ENCODE results near the gene STAT2.
"Not testable (repeated sequence)": the region's sequence is repeated elsewhere in the genome, so short reads cannot be mapped to it uniquely, and the experiment has no call there.

The STAT2 gene

GRCh38 chr12:56338308-56339157 lies 21.4 kb downstream of the STAT2 start, which contains the start of gene IL23A:
Gene IL23A (plus strand): TSS chr12:56338884. CDS start chr12:56339045, 161 bp downstream.
- 0 out of 2 replicates have a peak within 1 kb of the TSS, but pooled peaks have one; percentile 11 for H3K9ac ChIP-seq (ENCODE audit: low read length)
- peak within 1 kb of the TSS; percentile 21; the same call in 1 of the 2 replicates for H3K4me3 ChIP-seq (ENCODE audit: low read length)
- no peaks in the 10 kb centered on the region for H3K9me3 ChIP-seq (ENCODE audit: insufficient read depth, low read length)
- no peaks in the 10 kb centered on the region for H3K27me3 ChIP-seq (ENCODE audit: low read depth, low read length)
- peak within 1 kb of the TSS; percentile 51 for H3K4me2 ChIP-seq (ENCODE audit: low read length)
- no peaks in the 10 kb centered on the region for H4K20me1 ChIP-seq (ENCODE audit: insufficient read depth, low read length)
- peak within 1 kb of the TSS; percentile 74 for H2AFZ ChIP-seq (ENCODE audit: low read depth, low read length)
- peak within 1 kb of the TSS; percentile 34; the same call in 1 of the 2 replicates for H3K27ac ChIP-seq (ENCODE audit: low read length)
- peaks cover 4% of the 10 kb centered on the region; the same call in 1 of the 2 replicates for H3K79me2 ChIP-seq (ENCODE audit: low read length)
- H3K4me1 ChIP-seq (ENCODE audit: low read length), result peaks cover 38% of the 10 kb centered on the region
- TF ChIP-seq CTCF (IDR thresholded peaks at IDR 0.05; ENCODE audit: low read depth, low read length), result no peak
- TF ChIP-seq EZH2phosphoT487 (IDR thresholded peaks at IDR 0.05; ENCODE audit: low read depth), result no peak
- H3K36me3 ChIP-seq (replicated peaks; ENCODE audit: low read depth, low read length), result peaks cover 3% of the 10 kb centered on the region

GRCh38 chr12:56337753-56338251 lies 22.1 kb downstream of the STAT2 start:
- Histone ChIP-seq H4K20me1 (ENCODE audit: insufficient read depth, low read length) (no peaks in the 10 kb centered on the region), H3K4me1 (ENCODE audit: low read length) (peaks cover 41% of the 10 kb centered on the region), H3K4me2 (ENCODE audit: low read length) (peak overlapping the region; percentile 51), H3K27me3 (ENCODE audit: low read depth, low read length) (no peaks in the 10 kb centered on the region), H3K79me2 (ENCODE audit: low read length) (peaks cover 8% of the 10 kb centered on the region), H3K36me3 (replicated peaks; ENCODE audit: low read depth, low read length) (no peaks in the 10 kb centered on the region), H2AFZ (ENCODE audit: low read depth, low read length) (peak overlapping the region; percentile 68; the same call in 1 of the 2 replicates), H3K9me3 (ENCODE audit: insufficient read depth, low read length) (no peaks in the 10 kb centered on the region), H3K9ac (ENCODE audit: low read length) (no peak overlapping the region), H3K4me3 (ENCODE audit: low read length) (no peak overlapping the region), H3K27ac (ENCODE audit: low read length) (peak overlapping the region; percentile 34; the same call in 1 of the 2 replicates)
- TF ChIP-seq EZH2phosphoT487 (IDR thresholded peaks at IDR 0.05; ENCODE audit: low read depth) (no peak), CTCF (IDR thresholded peaks at IDR 0.05; ENCODE audit: low read depth, low read length) (no peak)

GRCh38 chr12:56336361-56337167 lies 23.3 kb downstream of the STAT2 start:
- H3K4me2 ChIP-seq (ENCODE audit: low read length), result peak overlapping the region; percentile 51
- no peaks in the 10 kb centered on the region for H3K27me3 ChIP-seq (ENCODE audit: low read depth, low read length)
- H4K20me1 ChIP-seq (ENCODE audit: insufficient read depth, low read length), result no peaks in the 10 kb centered on the region
- peak overlapping the region; percentile 51 for H3K27ac ChIP-seq (ENCODE audit: low read length)
- peaks cover 11% of the 10 kb centered on the region for H3K79me2 ChIP-seq (ENCODE audit: low read length)
- no peaks in the 10 kb centered on the region for H3K9me3 ChIP-seq (ENCODE audit: insufficient read depth, low read length)
- 0 out of 2 replicates have a peak overlapping the region, but pooled peaks have one; percentile 18 for H3K4me3 ChIP-seq (ENCODE audit: low read length)
- no peaks in the 10 kb centered on the region for H3K36me3 ChIP-seq (replicated peaks; ENCODE audit: low read depth, low read length)
- H2AFZ ChIP-seq (ENCODE audit: low read depth, low read length), result peak overlapping the region; percentile 86
- peaks cover 44% of the 10 kb centered on the region for H3K4me1 ChIP-seq (ENCODE audit: low read length)
- TF ChIP-seq CTCF (IDR thresholded peaks at IDR 0.05; ENCODE audit: low read depth, low read length) (no peak), EZH2phosphoT487 (IDR thresholded peaks at IDR 0.05; ENCODE audit: low read depth) (no peak)
- peak overlapping the region; percentile 6; the same call in 1 of the 2 replicates for H3K9ac ChIP-seq (ENCODE audit: low read length)

- not testable (repeated sequence) for H2AFZ ChIP-seq (ENCODE audit: low read depth, low read length); H3K4me2 ChIP-seq (ENCODE audit: low read length); H3K9ac ChIP-seq (ENCODE audit: low read length)
Measured at GRCh38 chr12:56335527-56335926, 24.4 kb downstream of the STAT2 start.

More at GRCh38 chr12:56335527-56335926, 24.4 kb downstream of the STAT2 start:
- not testable (repeated sequence) for H3K27ac ChIP-seq (ENCODE audit: low read length); H3K27me3 ChIP-seq (ENCODE audit: low read depth, low read length); H3K36me3 ChIP-seq (replicated peaks; ENCODE audit: low read depth, low read length); H3K9me3 ChIP-seq (ENCODE audit: insufficient read depth, low read length); H4K20me1 ChIP-seq (ENCODE audit: insufficient read depth, low read length); H3K4me3 ChIP-seq (ENCODE audit: low read length)
- H3K4me1 ChIP-seq (ENCODE audit: low read length), result peaks cover 44% of the 10 kb centered on the region
- peaks cover 11% of the 10 kb centered on the region for H3K79me2 ChIP-seq (ENCODE audit: low read length)
